Fibroblast of villous mesenchyme (primary cell): ENCODE results near the gene ZNF532. TPM values are rescaled to one million over a fixed set of nuclear protein-coding genes. Genes with fewer than 3 reads are reported as not detected.

Experiments
- DNase-seq: peaks from one replicate; pipeline ENCODE4 v3.0.0-alpha.2; 2010; ENCODE audit warnings: low read depth
- H3K4me3 ChIP-seq: 2 replicates; pipeline ENCODE4 v1.5.1; 2011; ENCODE audit warnings: low read depth, mild to moderate bottlenecking, low read length
- CTCF ChIP-seq: IDR thresholded peaks from 2 replicates; pipeline ENCODE4 v1.5.1; 2012; ENCODE audit warnings: low read depth, mild to moderate bottlenecking, low read length; ENCODE audit not compliant: insufficient read depth
- total RNA-seq: library from RNA; depleted of rRNA; stranded (reverse); fragments of >200 nt; gene quantifications from 2 replicates; pipeline ENCODE4 v1.2.3, GENCODE V29; 2012

ZNF532 gene
- total RNA-seq, 1 donor: 45.8 TPM

GRCh38 chr18:58881477-58881876, 16.8 kb downstream of the ZNF532 start:
- no peak for DNase-seq
- no peak overlapping the region for H3K4me3 ChIP-seq
- TF ChIP-seq CTCF: no peak

GRCh38 chr18:58882044-58882443, 17.4 kb downstream of the ZNF532 start:
- DNase-seq: no peak
- TF ChIP-seq CTCF: no peak
- no peak overlapping the region for H3K4me3 ChIP-seq

DNA sequence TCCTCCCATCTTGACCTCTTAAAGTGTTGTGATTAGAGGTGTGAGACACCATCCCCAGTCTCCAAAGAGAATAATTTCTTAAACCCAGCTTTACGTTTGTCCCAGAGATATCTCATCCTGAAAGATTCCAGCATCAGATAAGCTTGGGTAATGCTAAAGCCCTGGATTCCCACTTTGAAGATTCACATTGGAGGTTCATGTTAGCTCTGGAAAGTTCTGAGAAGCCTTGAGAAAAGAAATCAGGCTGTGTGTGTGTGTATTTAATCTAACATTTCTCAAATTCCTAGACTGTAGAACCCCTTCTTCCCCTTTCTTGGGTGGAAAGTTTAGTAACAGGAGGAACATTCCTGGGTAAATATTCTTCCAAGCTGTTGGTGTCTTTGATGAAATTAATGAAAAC, 18.0 kb downstream of the ZNF532 start:
- no peak for TF ChIP-seq CTCF
- no peak overlapping the region for H3K4me3 ChIP-seq
- peak; percentile 75 for DNase-seq

DNA sequence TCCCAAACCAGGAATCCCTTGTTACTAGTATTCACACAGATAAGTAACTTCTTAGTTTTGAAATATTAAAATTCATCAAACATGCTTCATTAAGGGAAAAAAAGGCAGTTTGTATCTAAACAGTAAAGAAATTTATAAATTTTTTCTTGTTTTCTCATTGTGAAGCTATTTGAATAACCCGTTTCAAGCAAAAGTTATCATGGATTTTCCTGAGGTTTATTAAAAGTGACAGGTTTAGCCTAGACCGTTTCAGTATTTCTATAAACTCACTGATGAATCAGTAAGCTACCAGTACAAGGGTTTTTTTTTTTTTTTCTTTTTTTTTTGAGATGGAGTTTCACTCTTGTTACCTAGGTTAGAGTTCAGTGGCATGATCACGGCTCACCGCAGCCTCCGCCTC, 20.0 kb downstream of the ZNF532 start:
- TF ChIP-seq CTCF: no peak
- DNase-seq: no peak

DNA sequence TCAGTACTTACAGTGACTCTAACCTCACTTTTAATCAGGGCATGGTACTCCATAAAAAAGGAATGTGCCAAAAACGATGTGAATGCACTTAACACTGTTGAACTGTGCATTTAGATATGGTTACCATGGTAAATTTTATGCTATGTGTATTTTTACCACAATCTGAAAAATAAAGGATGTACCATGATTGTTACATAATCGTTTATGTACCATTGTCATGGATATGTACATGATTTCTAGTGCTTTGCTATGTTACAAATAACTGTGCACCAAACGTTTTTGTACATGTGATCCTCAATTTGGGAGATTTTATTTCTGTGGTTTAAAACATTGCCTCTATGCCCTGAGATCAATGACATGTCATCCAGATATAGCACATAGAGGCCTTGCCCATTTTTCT, 21.8 kb downstream of the ZNF532 start:
- no peak for DNase-seq
- no peak overlapping the region for H3K4me3 ChIP-seq
- TF ChIP-seq CTCF: no peak

More for the DNA sequence above, 20.0 kb downstream of the ZNF532 start:
- H3K4me3 ChIP-seq: no peak overlapping the region

GRCh38 chr18:58886864-58887612, 22.4 kb downstream of the ZNF532 start:
- no peak for TF ChIP-seq CTCF
- DNase-seq: no peak
- H3K4me3 ChIP-seq: no peak overlapping the region

- no peak for TF ChIP-seq CTCF
- peak; percentile 90 for DNase-seq
- no peak overlapping the region for H3K4me3 ChIP-seq
These were observed 22.9 kb downstream of the ZNF532 start for GRCh38 chr18:58887613-58887963.
